Measurements from ENCODE around the gene PLCB4. TPM values are rescaled to one million over a fixed set of nuclear protein-coding genes. Genes with fewer than 3 reads are reported as not detected.

Gene PLCB4
- total RNA-seq, 4 donors from 2014 or later: 6.3 to 24.5 (median 10.4) TPM

- no peak overlapping the region for H3K27ac ChIP-seq
- no peaks in the 10 kb centered on the region for H3K27me3 ChIP-seq
- 60% methylated on average over 6 of the region's 6 CpGs for WGBS
- H3K9me3 ChIP-seq: no peaks in the 10 kb centered on the region
- no peak overlapping the region for H3K4me3 ChIP-seq
- no peak for DNase-seq (ENCODE audit: low spot score in 2 of 2)
- TF ChIP-seq CTCF (IDR thresholded peaks at IDR 0.05) (no peak), POLR2AphosphoS5 (IDR thresholded peaks at IDR 0.05) (no peak), POLR2A (IDR thresholded peaks at IDR 0.05) (no peak), EP300 (IDR thresholded peaks at IDR 0.05) (no peak)
- no peaks in the 10 kb centered on the region for H3K36me3 ChIP-seq
- peaks cover 12% of the 10 kb centered on the region for H3K4me1 ChIP-seq
These were observed 91.4 kb downstream of the PLCB4 start for GRCh38 chr20:9160331-9160730.

GRCh38 chr20:9160757-9161156, 91.9 kb downstream of the PLCB4 start:
- H3K27ac ChIP-seq: no peak overlapping the region
- WGBS: 26% methylated on average over 2 of the region's 2 CpGs
- H3K9me3 ChIP-seq: no peaks in the 10 kb centered on the region
- H3K27me3 ChIP-seq: no peaks in the 10 kb centered on the region
- DNase-seq (ENCODE audit: low spot score in 2 of 2): no peak
- no peak overlapping the region for H3K4me3 ChIP-seq
- peaks cover 12% of the 10 kb centered on the region for H3K4me1 ChIP-seq
- TF ChIP-seq EP300 (IDR thresholded peaks at IDR 0.05): no peak
- H3K36me3 ChIP-seq: no peaks in the 10 kb centered on the region

- no peak overlapping the region for H3K27ac ChIP-seq
- no peaks in the 10 kb centered on the region for H3K36me3 ChIP-seq
- no peaks in the 10 kb centered on the region for H3K9me3 ChIP-seq
- H3K4me3 ChIP-seq: no peak overlapping the region
- WGBS: 50% methylated on average over 4 of the region's 4 CpGs
- peaks cover 12% of the 10 kb centered on the region for H3K4me1 ChIP-seq
- no peak for TF ChIP-seq EP300 (IDR thresholded peaks at IDR 0.05)
- no peak for TF ChIP-seq POLR2AphosphoS5 (IDR thresholded peaks at IDR 0.05)
- TF ChIP-seq CTCF (IDR thresholded peaks at IDR 0.05): no peak
- no peak for TF ChIP-seq POLR2A (IDR thresholded peaks at IDR 0.05)
- no peaks in the 10 kb centered on the region for H3K27me3 ChIP-seq
- DNase-seq (ENCODE audit: low spot score in 2 of 2): no peak
These were observed 92.4 kb downstream of the PLCB4 start for GRCh38 chr20:9161311-9161710.

- no peak for DNase-seq (ENCODE audit: low spot score in 2 of 2)
- Histone ChIP-seq H3K27me3 (no peaks in the 10 kb centered on the region), H3K4me3 (no peak overlapping the region), H3K4me1 (peaks cover 10% of the 10 kb centered on the region), H3K36me3 (no peaks in the 10 kb centered on the region), H3K9me3 (no peaks in the 10 kb centered on the region), H3K27ac (no peak overlapping the region)
- WGBS: 77% methylated on average over 3 of the region's 3 CpGs
- no peak for TF ChIP-seq POLR2A (IDR thresholded peaks at IDR 0.05)
- no peak for TF ChIP-seq EP300 (IDR thresholded peaks at IDR 0.05)
- no peak for TF ChIP-seq POLR2AphosphoS5 (IDR thresholded peaks at IDR 0.05)
These were observed 94.4 kb downstream of the PLCB4 start for GRCh38 chr20:9163251-9163650.

GRCh38 chr20:9163995-9164394, 95.1 kb downstream of the PLCB4 start:
- TF ChIP-seq CTCF (IDR thresholded peaks at IDR 0.05) (no peak), EP300 (IDR thresholded peaks at IDR 0.05) (no peak), POLR2A (IDR thresholded peaks at IDR 0.05) (no peak), POLR2AphosphoS5 (IDR thresholded peaks at IDR 0.05) (no peak)
- no peak for DNase-seq (ENCODE audit: low spot score in 2 of 2)
- 53% methylated on average over 1 of the region's 1 CpG for WGBS

GRCh38 chr20:9165261-9165660, 96.4 kb downstream of the PLCB4 start:
- Histone ChIP-seq H3K36me3 (no peaks in the 10 kb centered on the region), H3K4me3 (no peak overlapping the region), H3K27me3 (no peaks in the 10 kb centered on the region), H3K4me1 (peaks cover 10% of the 10 kb centered on the region), H3K9me3 (no peaks in the 10 kb centered on the region), H3K27ac (no peak overlapping the region)
- TF ChIP-seq CTCF (IDR thresholded peaks at IDR 0.05) (no peak), POLR2AphosphoS5 (IDR thresholded peaks at IDR 0.05) (no peak), POLR2A (IDR thresholded peaks at IDR 0.05) (no peak), EP300 (IDR thresholded peaks at IDR 0.05) (no peak)
- 73% methylated on average over 2 of the region's 2 CpGs for WGBS
- DNase-seq (ENCODE audit: low spot score in 2 of 2): no peak

More at GRCh38 chr20:9163995-9164394, 95.1 kb downstream of the PLCB4 start:
- peaks cover 10% of the 10 kb centered on the region for H3K4me1 ChIP-seq
- no peak overlapping the region for H3K27ac ChIP-seq
- H3K4me3 ChIP-seq: no peak overlapping the region
- no peaks in the 10 kb centered on the region for H3K36me3 ChIP-seq
- H3K9me3 ChIP-seq: no peaks in the 10 kb centered on the region
- no peaks in the 10 kb centered on the region for H3K27me3 ChIP-seq
